ENCODE data around the gene CNTNAP3.
"Not testable (repeated sequence)": the region's sequence is repeated elsewhere in the genome, so short reads cannot be mapped to it uniquely, and the experiment has no call there.

Gene CNTNAP3

DNA sequence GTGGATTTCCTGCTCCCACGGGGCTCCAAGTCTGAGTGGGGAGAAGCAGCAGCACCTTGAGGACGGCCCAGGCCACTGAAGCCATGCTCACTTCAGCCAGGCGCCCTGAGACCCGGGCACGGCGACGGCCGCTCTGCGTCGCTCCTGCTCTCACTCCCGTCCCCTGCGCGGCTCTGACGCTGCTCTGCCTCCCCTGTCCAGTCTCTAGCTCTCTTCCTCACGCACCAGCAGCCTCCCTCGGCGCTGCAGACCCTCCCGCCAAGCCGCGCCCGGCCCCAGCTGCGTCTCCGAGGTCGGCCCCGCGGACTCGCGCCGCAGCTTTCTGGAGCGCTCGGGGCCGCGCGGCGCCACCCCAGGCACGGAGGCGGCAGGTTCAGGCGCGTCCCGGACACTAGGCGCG is at the start of gene CNTNAP3:
TSS of gene CNTNAP3 (minus strand) at position 188 of the 400 bp plus-strand sequence. CDS start at position 85, 103 bp downstream.
- not testable (repeated sequence) for DNase-seq (ENCODE audit: low read depth); H3K4me3 ChIP-seq (ENCODE audit: low read depth, low read length)

GRCh38 chr9:39279995-39280394 is 8.0 kb downstream of the CNTNAP3 start:
- H3K4me3 ChIP-seq (ENCODE audit: low read depth, low read length); DNase-seq (ENCODE audit: low read depth): not testable (repeated sequence)

DNA sequence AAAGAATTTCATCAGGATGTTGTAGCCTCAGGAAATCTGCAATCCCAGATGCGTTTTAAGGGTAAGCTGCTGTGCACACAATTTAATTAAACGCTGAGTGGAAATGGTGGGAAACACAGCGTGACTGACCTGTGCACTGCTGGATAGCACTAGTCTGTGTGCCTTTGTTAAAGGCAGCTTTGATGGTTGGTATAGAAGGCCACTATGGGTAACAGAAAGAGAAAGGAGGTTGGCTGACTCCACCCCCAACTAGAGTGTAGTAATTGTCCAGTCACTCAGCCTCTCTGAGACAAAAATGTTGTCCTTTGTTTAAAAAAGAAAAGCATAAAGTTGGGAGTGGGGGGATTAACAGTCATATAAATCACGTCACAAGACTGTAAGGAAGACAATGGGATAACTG is 45.5 kb downstream of the CNTNAP3 start:
- DNase-seq (ENCODE audit: low read depth); H3K4me3 ChIP-seq (ENCODE audit: low read depth, low read length): not testable (repeated sequence)

DNA sequence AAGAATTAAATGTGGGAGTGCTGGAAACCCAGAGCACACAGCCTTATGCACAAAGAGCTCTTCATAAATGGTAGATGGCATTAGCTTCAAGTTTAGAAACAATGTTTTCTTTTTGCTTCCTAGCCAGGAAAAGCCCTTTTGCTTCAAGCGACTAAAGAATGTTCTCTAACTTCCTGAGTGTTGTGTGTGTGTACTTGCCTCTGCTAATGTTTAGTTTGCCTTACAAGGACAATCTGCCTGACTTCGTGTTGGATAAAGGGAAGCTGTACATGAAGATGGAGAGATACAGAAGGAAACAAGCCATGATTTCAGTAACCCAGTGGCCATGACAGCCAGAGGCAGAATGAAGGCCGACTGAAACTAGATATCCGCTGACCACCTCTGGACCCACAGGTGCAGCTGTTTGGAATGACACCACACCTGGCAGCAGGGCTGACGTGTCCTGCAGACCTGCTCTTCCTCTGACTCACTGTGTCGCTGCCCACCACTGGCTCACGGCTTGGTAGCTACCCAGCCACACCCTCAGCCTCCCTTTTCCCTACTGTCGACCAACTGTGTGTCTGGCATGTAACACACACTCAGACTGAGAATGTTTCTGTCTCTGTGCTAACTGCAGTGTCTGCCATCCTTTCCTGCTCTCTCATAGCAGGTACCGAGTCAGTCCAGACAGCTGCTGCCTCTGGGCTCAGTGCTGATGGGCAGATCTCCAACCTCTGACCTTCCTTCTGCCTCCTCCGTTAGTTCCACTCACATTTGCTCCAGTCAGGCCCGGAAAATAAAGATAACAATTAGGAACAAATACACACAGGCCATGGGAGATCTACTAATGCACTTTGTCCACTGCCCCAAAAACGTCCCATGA is 55.6 kb downstream of the CNTNAP3 start:
- H3K4me3 ChIP-seq (ENCODE audit: low read depth, low read length); DNase-seq (ENCODE audit: low read depth): not testable (repeated sequence)

DNA sequence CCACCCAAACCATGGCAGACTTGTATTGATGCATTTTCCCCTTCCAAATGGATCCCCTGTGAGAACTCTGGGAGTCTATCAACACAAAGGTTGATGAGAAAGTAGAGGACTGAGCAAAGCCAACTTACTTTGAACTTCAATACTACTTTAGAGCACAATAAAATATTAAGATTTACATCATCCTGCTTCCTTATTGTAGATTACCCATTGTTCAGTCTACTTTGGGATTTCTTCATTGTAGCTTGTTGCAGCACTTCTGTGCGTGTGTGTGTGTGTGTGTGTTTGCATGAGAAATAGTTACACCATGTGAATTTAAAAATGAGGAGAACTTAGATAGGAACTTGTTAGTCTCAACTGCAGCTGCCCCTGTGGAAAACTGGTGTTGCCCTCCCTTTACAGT is 72.0 kb downstream of the CNTNAP3 start:
- not testable (repeated sequence) for H3K4me3 ChIP-seq (ENCODE audit: low read depth, low read length); DNase-seq (ENCODE audit: low read depth)

DNA sequence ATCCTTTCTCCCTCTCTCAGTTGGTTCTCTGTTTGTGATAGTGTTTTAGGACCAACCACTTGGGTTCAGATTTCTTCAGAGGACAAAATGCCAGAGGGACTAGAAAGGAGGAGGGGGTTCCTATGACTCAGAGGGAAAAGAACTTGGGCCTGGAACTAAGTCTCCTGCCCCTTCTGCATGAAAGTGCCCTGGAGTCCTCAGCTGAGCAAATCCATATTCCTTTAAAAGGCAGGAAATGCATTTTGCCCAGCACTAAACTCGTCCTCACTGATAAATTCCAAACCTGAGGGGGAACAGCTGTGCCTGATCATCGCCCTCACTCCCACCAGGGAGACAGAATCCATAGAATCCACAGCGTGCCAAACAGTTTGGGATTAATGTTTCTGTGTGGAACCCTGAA is 78.2 kb downstream of the CNTNAP3 start:
- not testable (repeated sequence) for DNase-seq (ENCODE audit: low read depth); H3K4me3 ChIP-seq (ENCODE audit: low read depth, low read length)

DNA sequence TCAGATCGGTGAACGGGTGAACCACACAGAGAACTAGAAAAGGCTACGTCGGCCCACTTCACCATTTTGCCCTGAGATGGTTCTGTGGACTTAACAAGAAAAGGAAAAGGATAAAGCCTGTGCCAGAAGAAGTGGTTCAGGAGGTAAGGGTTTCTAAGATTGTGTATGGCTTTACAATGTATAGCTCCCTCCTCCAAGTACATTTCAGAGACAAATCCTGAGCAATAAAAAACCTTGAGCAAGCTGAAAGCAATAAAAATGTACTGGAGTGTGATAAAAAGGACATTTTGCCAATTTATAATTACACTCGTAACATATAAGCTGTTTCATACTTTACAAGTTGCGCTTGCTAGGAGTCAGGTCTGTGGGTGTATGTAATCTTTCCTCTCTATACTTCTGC is 81.3 kb downstream of the CNTNAP3 start:
- not testable (repeated sequence) for DNase-seq (ENCODE audit: low read depth); H3K4me3 ChIP-seq (ENCODE audit: low read depth, low read length)

DNA sequence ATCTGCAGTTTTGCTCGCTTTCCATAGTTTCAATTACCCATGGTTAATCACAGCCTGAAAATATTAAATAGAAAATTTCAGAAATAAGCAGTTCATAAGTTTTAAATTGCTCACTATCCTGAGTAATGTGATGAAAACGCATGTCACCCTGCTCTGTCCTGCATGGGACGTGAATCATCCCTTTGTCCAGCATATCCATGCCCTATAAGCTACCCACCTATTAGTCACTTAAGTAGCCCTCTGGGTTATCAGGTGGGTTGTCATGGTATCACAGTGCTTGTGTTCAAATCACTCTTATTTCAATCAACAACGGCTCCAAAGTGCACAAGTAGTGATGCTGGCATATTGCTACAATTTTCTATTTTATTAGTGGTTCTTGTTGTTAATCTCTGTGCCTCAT is 82.1 kb downstream of the CNTNAP3 start:
- H3K4me3 ChIP-seq (ENCODE audit: low read depth, low read length); DNase-seq (ENCODE audit: low read depth): not testable (repeated sequence)

DNA sequence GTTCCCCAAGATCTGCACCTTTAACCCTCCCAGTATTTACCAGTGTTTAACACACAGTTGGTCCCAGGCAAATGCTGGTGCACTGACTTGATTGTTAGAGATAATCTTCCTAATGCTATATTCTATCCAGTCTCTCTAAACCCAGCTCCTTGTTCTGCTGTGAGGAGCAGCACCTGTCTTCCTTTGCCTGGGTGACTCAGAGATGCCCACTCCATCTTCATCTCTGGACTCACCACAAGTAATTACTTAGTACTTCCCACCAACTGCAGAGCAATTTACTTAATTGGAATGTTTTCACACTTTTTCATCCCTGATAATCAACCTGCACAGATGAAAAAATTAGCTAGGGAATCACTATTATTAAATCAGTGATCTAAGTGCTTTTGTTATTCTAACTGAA is 87.6 kb downstream of the CNTNAP3 start:
- not testable (repeated sequence) for DNase-seq (ENCODE audit: low read depth); H3K4me3 ChIP-seq (ENCODE audit: low read depth, low read length)

DNA sequence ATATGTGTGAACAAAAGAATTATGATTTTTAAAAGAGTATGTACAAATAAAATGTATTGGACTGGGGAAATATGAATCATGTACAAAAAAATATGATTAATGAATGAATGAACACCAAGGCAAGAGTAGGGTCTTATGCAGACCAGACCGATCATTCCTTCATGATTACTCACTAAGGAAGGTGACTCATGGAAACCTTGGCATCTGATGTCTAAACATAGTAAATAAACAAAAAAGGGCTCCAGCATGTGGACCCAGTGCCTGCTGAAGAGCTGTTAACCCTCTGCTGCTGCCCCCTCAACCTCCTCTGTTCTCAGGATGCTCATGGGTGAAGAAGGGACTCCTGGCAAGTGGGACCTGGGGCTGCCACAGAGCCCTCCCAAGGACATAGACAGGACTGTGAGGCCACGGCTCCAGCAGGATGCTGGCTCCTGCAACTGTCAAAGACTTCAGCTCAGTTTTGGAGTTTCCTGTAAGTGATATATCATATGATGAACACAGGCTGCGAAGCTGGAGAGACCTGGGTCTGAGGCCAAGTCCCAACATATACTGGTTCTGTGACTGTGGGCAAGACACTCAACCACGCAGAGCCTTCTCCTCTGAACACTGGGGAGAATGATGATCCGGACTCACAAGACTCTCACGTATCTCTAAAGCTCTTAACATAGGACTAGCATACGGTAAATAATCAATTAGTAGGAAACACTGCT is 89.8 kb downstream of the CNTNAP3 start:
- H3K4me3 ChIP-seq (ENCODE audit: low read depth, low read length); DNase-seq (ENCODE audit: low read depth): not testable (repeated sequence)

- H3K4me3 ChIP-seq (ENCODE audit: low read depth, low read length); DNase-seq (ENCODE audit: low read depth): not testable (repeated sequence)
Measured at GRCh38 chr9:39171370-39171769, 116.6 kb downstream of the CNTNAP3 start.

GRCh38 chr9:39157714-39158113 is 130.3 kb downstream of the CNTNAP3 start:
- not testable (repeated sequence) for DNase-seq (ENCODE audit: low read depth); H3K4me3 ChIP-seq (ENCODE audit: low read depth, low read length)

- H3K4me3 ChIP-seq (ENCODE audit: low read depth, low read length); DNase-seq (ENCODE audit: low read depth): not testable (repeated sequence)
Measured at GRCh38 chr9:39132826-39133552, 155.0 kb downstream of the CNTNAP3 start.

DNA sequence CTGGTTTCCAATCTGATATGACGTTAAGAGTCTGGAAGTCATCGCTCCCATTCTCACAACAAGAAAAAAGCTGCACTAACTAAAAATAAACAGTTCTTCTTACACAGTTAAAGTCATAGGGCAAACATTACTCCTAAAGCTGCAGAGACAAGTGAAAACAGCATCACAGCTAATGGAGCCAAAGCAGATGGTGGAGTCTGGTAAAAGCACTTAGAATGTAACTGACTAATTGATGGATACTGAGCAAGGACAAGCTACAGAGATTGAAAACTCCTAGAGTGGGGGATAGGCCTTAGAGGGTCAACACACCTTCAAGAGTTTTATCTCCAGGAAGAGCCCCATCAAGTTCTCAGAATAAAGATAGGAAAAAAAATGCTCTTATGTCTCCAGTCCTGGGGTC is 166.6 kb downstream of the CNTNAP3 start:
- not testable (repeated sequence) for H3K4me3 ChIP-seq (ENCODE audit: low read depth, low read length)

GRCh38 chr9:39111746-39112145 is 176.2 kb downstream of the CNTNAP3 start:
- H3K4me3 ChIP-seq (ENCODE audit: low read depth, low read length); DNase-seq (ENCODE audit: low read depth): not testable (repeated sequence)

More for the DNA sequence above, 166.6 kb downstream of the CNTNAP3 start:
- not testable (repeated sequence) for DNase-seq (ENCODE audit: low read depth)

Measured in LNCaP clone FGC (cell line).